GM19240 (cell line): Measurements from ENCODE around the gene DHCR7.
"Not testable (repeated sequence)": the region's sequence is repeated elsewhere in the genome, so short reads cannot be mapped to it uniquely, and the experiment has no call there.

Experiments used
- DNase-seq: peaks from one replicate; pipeline ENCODE4 v3.0.0; 2011; ENCODE audit warnings: low spot score; ENCODE audit not compliant: insufficient read length

The DHCR7 gene

GRCh38 chr11:71438650-71439049 is 9.5 kb downstream of the DHCR7 start:
- DNase-seq = no peak

GRCh38 chr11:71437879-71438278 is 10.3 kb downstream of the DHCR7 start:
- no peak for DNase-seq

GRCh38 chr11:71437399-71437798 is 10.8 kb downstream of the DHCR7 start:
- DNase-seq = no peak

- DNase-seq = no peak
These were observed 11.3 kb downstream of the DHCR7 start for GRCh38 chr11:71436861-71437260.

- DNase-seq = no peak
These were observed 12.8 kb downstream of the DHCR7 start for GRCh38 chr11:71435278-71435951.

GRCh38 chr11:71434576-71435130 is 13.5 kb downstream of the DHCR7 start:
- no peak for DNase-seq

GRCh38 chr11:71433648-71434450 is 14.3 kb downstream of the DHCR7 start:
- DNase-seq = no peak

- DNase-seq = no peak
These were observed 15.2 kb downstream of the DHCR7 start for GRCh38 chr11:71432761-71433647.

GRCh38 chr11:71431271-71431670 is 16.9 kb downstream of the DHCR7 start:
- no peak for DNase-seq

GRCh38 chr11:71430166-71430565 is 18.0 kb downstream of the DHCR7 start:
- no peak for DNase-seq

- DNase-seq = no peak
These were observed 18.5 kb downstream of the DHCR7 start for GRCh38 chr11:71429701-71430100.

- no peak for DNase-seq
These were observed 19.2 kb downstream of the DHCR7 start for GRCh38 chr11:71428861-71429435.

- no peak for DNase-seq
These were observed 21.8 kb downstream of the DHCR7 start for GRCh38 chr11:71426413-71426812.

GRCh38 chr11:71425860-71426259 is 22.3 kb downstream of the DHCR7 start:
- DNase-seq = no peak

GRCh38 chr11:71425409-71425808 is 22.8 kb downstream of the DHCR7 start:
- DNase-seq = no peak

GRCh38 chr11:71423181-71423790 is 24.9 kb downstream of the DHCR7 start:
- DNase-seq = no peak

GRCh38 chr11:71422318-71422717 is 25.9 kb downstream of the DHCR7 start:
- DNase-seq = not testable (repeated sequence)

GRCh38 chr11:71421392-71421950 is 26.7 kb downstream of the DHCR7 start:
- DNase-seq = no peak

GRCh38 chr11:71420455-71421241 is 27.5 kb downstream of the DHCR7 start:
- peak; percentile 23 for DNase-seq

GRCh38 chr11:71418643-71419042 is 29.6 kb downstream of the DHCR7 start:
- DNase-seq = peak; percentile 41
